Muscle layer of colon (tissue), 2 donors: ENCODE data around the gene TULP4.

ENCODE experiments used
- H3K27ac ChIP-seq: one replicate; pipeline ENCODE4 v1.7.0; 2013; ENCODE audit warnings: low read depth, mild to moderate bottlenecking, low read length, moderate library complexity
- H3K27me3 ChIP-seq, 2 donors: one replicate each; pipeline ENCODE4 v1.7.0; 2013; ENCODE audit warnings: low read length in 2 of 2, mild to moderate bottlenecking in 2 of 2; ENCODE audit not compliant: insufficient read depth in 2 of 2, control insufficient read depth in 1 of 2
- H3K36me3 ChIP-seq: one replicate; pipeline ENCODE4 v1.7.0; 2013; ENCODE audit warnings: mild to moderate bottlenecking, low read length; ENCODE audit not compliant: insufficient read depth
- H3K4me1 ChIP-seq: one replicate; pipeline ENCODE4 v1.7.0; 2013; ENCODE audit warnings: mild to moderate bottlenecking, low read length; ENCODE audit not compliant: insufficient read depth
- H3K4me3 ChIP-seq, 2 donors: one replicate each; pipeline ENCODE4 v1.7.0; 2013; ENCODE audit warnings: low read length in 2 of 2, low read depth in 1 of 2, mild to moderate bottlenecking in 1 of 2, moderate library complexity in 1 of 2
- H3K9ac ChIP-seq: one replicate; pipeline ENCODE4 v1.7.0; 2013; ENCODE audit warnings: low read length
- H3K9me3 ChIP-seq: one replicate; pipeline ENCODE4 v1.7.0; 2013; ENCODE audit warnings: mild to moderate bottlenecking, low read length
- donor health status: abdominal sarcoma.
- donor health status: Adenocarcinoma of cecum.

Gene TULP4

GRCh38 chr6:158415666-158416065, 103.4 kb downstream of the TULP4 start:
- Histone ChIP-seq H3K27me3 (no peaks in the 10 kb centered on the region), H3K4me3 (no peak overlapping the region), H3K9ac (no peak overlapping the region), H3K9me3 (no peaks in the 10 kb centered on the region), H3K27ac (no peak overlapping the region), H3K36me3 (no peaks in the 10 kb centered on the region), H3K4me1 (peaks cover under 1% of the 10 kb centered on the region)

- Histone ChIP-seq H3K4me1 (no peaks in the 10 kb centered on the region), H3K4me3 (no peak overlapping the region), H3K9me3 (no peaks in the 10 kb centered on the region), H3K27me3 (no peaks in the 10 kb centered on the region), H3K36me3 (no peaks in the 10 kb centered on the region), H3K9ac (no peak overlapping the region), H3K27ac (no peak overlapping the region)
Observed at GRCh38 chr6:158416883-158417759, 104.9 kb downstream of the TULP4 start.

DNA sequence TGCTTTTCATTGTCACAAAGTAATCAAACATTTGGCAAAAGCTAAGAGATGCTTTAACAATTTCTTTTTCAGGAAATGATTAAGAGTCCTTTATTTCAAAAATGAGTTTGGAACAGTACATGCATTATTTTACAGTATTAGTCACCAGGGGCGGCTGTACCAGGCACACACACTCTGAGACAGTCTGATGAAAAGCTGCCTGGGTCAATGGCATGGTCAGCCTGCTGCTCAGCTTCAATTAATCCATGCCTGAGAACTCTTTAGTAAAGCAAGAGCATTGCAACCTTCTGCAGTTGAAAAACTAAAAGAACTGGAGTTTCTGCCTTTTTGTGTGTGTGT, 105.5 kb downstream of the TULP4 start:
- Histone ChIP-seq H3K4me1 (no peaks in the 10 kb centered on the region), H3K9me3 (no peaks in the 10 kb centered on the region), H3K27me3 (no peaks in the 10 kb centered on the region), H3K4me3 (no peak overlapping the region), H3K9ac (no peak overlapping the region), H3K27ac (no peak overlapping the region), H3K36me3 (no peaks in the 10 kb centered on the region)

- Histone ChIP-seq H3K27ac (no peak overlapping the region), H3K36me3 (no peaks in the 10 kb centered on the region), H3K9me3 (no peaks in the 10 kb centered on the region), H3K4me3 (no peak overlapping the region), H3K9ac (no peak overlapping the region), H3K27me3 (no peaks in the 10 kb centered on the region), H3K4me1 (no peaks in the 10 kb centered on the region)
Observed at GRCh38 chr6:158418501-158418900, 106.2 kb downstream of the TULP4 start.

DNA sequence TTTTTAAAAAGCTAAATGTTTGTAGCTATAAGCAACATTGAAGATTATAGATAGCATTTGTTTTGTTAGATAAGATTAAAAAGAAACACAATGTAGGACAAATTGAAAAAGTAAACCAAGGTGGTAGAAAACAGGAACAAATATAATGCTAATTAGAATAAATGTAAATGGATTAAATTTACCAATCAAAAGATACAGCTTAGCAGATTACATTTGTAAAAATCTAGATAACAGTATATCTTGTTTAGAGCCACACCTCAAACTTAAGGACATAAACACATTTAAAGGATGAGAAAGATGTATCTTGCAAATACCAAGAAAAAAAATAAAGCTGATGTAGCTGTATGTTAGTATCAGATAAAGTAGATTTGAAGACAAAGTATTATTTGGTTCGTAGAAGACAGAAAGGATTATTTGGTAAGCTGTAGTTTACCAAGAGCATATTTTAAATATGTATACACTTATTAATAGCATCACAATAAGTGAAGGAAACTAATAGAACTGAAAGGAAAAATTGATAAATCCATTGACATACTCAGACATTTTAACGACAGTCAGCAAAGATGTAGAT, 107.2 kb downstream of the TULP4 start:
- H3K27ac ChIP-seq: no peak overlapping the region
- no peak overlapping the region for H3K4me3 ChIP-seq
- no peaks in the 10 kb centered on the region for H3K36me3 ChIP-seq
- H3K9me3 ChIP-seq: no peaks in the 10 kb centered on the region
- no peak overlapping the region for H3K9ac ChIP-seq
- no peaks in the 10 kb centered on the region for H3K4me1 ChIP-seq
- no peaks in the 10 kb centered on the region for H3K27me3 ChIP-seq

GRCh38 chr6:158421381-158421780, 109.1 kb downstream of the TULP4 start:
- Histone ChIP-seq H3K27ac (no peak overlapping the region), H3K9me3 (no peaks in the 10 kb centered on the region), H3K36me3 (no peaks in the 10 kb centered on the region), H3K4me1 (no peaks in the 10 kb centered on the region), H3K9ac (no peak overlapping the region), H3K27me3 (no peaks in the 10 kb centered on the region), H3K4me3 (no peak overlapping the region)

DNA sequence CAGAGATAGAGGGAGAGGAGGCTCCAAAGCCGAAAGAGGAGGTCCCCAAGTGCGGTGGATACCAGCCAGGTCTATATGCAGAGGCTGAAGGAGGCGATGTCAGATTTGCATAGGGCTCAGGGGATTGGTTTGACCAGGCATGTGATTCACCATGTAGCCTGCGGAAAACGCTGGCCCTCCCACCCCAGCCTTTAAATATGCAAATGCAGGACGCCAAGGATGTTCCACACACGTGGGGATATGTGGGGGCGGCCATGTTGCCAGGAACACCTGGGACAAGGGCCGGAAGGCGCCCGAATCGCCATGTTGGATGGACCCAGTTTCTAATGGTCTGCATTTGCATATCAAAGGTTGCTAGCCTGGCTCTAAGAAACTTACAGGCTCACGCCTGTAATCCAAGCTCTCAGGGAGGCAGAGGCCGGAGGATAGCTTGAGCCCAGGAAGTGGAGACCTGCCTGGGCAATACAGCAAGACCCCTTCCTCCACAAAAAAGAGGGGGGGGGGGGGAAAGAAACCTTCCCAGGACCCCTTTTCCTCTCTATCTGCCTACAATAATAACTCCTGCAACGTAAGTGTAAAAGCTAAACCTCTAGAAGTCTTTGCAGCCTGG, 110.5 kb downstream of the TULP4 start:
- Histone ChIP-seq H3K4me1 (no peaks in the 10 kb centered on the region), H3K9ac (no peak overlapping the region), H3K27me3 (no peaks in the 10 kb centered on the region), H3K27ac (no peak overlapping the region), H3K9me3 (no peaks in the 10 kb centered on the region), H3K36me3 (no peaks in the 10 kb centered on the region), H3K4me3 (no peak overlapping the region)

- no peaks in the 10 kb centered on the region for H3K4me1 ChIP-seq
- no peak overlapping the region for H3K27ac ChIP-seq
- H3K27me3 ChIP-seq: no peaks in the 10 kb centered on the region
- no peak overlapping the region for H3K4me3 ChIP-seq
- no peak overlapping the region for H3K9ac ChIP-seq
- H3K36me3 ChIP-seq: no peaks in the 10 kb centered on the region
- H3K9me3 ChIP-seq: no peaks in the 10 kb centered on the region
Observed at GRCh38 chr6:158431036-158431435, 118.8 kb downstream of the TULP4 start.

- no peaks in the 10 kb centered on the region for H3K4me1 ChIP-seq
- no peaks in the 10 kb centered on the region for H3K9me3 ChIP-seq
- no peaks in the 10 kb centered on the region for H3K27me3 ChIP-seq
- no peak overlapping the region for H3K4me3 ChIP-seq
- no peak overlapping the region for H3K27ac ChIP-seq
- no peak overlapping the region for H3K9ac ChIP-seq
- H3K36me3 ChIP-seq: no peaks in the 10 kb centered on the region
Observed at GRCh38 chr6:158431560-158431959, 119.3 kb downstream of the TULP4 start.

- no peak overlapping the region for H3K4me3 ChIP-seq
- peaks cover 13% of the 10 kb centered on the region for H3K4me1 ChIP-seq
- H3K9ac ChIP-seq: no peak overlapping the region
Observed at GRCh38 chr6:158437571-158437970, 125.3 kb downstream of the TULP4 start.

DNA sequence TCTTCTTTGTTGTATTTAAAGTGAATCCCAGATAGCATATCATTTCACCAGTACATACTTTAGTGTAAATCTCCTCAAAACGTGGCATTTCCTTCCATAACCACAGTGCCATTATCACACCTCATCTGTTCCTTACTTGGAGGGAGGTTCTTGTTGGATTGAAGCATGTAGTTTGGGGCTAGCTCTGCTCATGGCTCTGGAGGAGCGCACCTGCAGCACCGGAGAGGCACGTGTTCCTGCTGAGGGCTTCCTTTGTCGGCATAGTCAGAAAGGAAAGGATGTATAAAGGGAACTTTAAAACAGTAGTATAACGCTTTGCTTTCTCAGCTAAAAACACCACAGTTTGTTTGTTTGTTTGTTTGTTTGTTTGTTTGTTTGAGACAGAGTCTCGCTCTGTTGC, 126.0 kb downstream of the TULP4 start:
- H3K27me3 ChIP-seq: no peaks in the 10 kb centered on the region
- H3K27ac ChIP-seq: no peak overlapping the region
- H3K9me3 ChIP-seq: no peaks in the 10 kb centered on the region

More at GRCh38 chr6:158437571-158437970, 125.3 kb downstream of the TULP4 start:
- Histone ChIP-seq H3K27me3 (no peaks in the 10 kb centered on the region), H3K9me3 (no peaks in the 10 kb centered on the region), H3K27ac (no peak overlapping the region), H3K36me3 (no peaks in the 10 kb centered on the region)

More for the DNA sequence above, 126.0 kb downstream of the TULP4 start:
- Histone ChIP-seq H3K9ac (no peak overlapping the region), H3K36me3 (no peaks in the 10 kb centered on the region), H3K4me3 (no peak overlapping the region), H3K4me1 (peaks cover 13% of the 10 kb centered on the region)
